GM21447 (cell line): ENCODE results near the gene SALL1.

Source experiments
- ATAC-seq: cut with Tn5 transposase; IDR thresholded peaks from one replicate; pipeline ENCODE4 v1.9.1; 2021; ENCODE audit not compliant: unreplicated experiment

Gene SALL1

GRCh38 chr16:51143196-51143977 lies 7.7 kb downstream of the SALL1 start:
- ATAC-seq: no peak

GRCh38 chr16:51141541-51141940 lies 9.5 kb downstream of the SALL1 start:
- ATAC-seq: no peak

- no peak for ATAC-seq
Measured at GRCh38 chr16:51141106-51141505, 10.0 kb downstream of the SALL1 start.

GRCh38 chr16:51140112-51140511 lies 11.0 kb downstream of the SALL1 start:
- no peak for ATAC-seq

- no peak for ATAC-seq
Measured at GRCh38 chr16:51139568-51139967, 11.5 kb downstream of the SALL1 start.

GRCh38 chr16:51138178-51138577 lies 12.9 kb downstream of the SALL1 start:
- no peak for ATAC-seq

- ATAC-seq: no peak
Measured at GRCh38 chr16:51137097-51137496, 14.0 kb downstream of the SALL1 start.

- no peak for ATAC-seq
Measured at GRCh38 chr16:51134876-51135275, 16.2 kb downstream of the SALL1 start.

- no peak for ATAC-seq
Measured at GRCh38 chr16:51134269-51134812, 16.7 kb downstream of the SALL1 start.

- ATAC-seq: no peak
Measured at GRCh38 chr16:51133688-51134087, 17.4 kb downstream of the SALL1 start.

- ATAC-seq: no peak
Measured at GRCh38 chr16:51133183-51133582, 17.9 kb downstream of the SALL1 start.

GRCh38 chr16:51132490-51133115 lies 18.5 kb downstream of the SALL1 start:
- ATAC-seq: no peak

GRCh38 chr16:51131619-51132018 lies 19.5 kb downstream of the SALL1 start:
- ATAC-seq: no peak

- ATAC-seq: no peak
Measured at GRCh38 chr16:51129105-51129504, 22.0 kb downstream of the SALL1 start.

- no peak for ATAC-seq
Measured at GRCh38 chr16:51125992-51126391, 25.1 kb downstream of the SALL1 start.

GRCh38 chr16:51124896-51125295 lies 26.2 kb downstream of the SALL1 start:
- no peak for ATAC-seq

- no peak for ATAC-seq
Measured at GRCh38 chr16:51121850-51122249, 29.2 kb downstream of the SALL1 start.

- no peak for ATAC-seq
Measured at GRCh38 chr16:51120730-51121347, 30.2 kb downstream of the SALL1 start.

GRCh38 chr16:51119973-51120729 lies 30.9 kb downstream of the SALL1 start:
- ATAC-seq: no peak

- ATAC-seq: no peak
Measured at GRCh38 chr16:51119556-51119955, 31.5 kb downstream of the SALL1 start.

GRCh38 chr16:51116353-51116752 lies 34.7 kb downstream of the SALL1 start:
- no peak for ATAC-seq
